ENCODE results near the gene TRMT44.
"Not testable (repeated sequence)": the region's sequence is repeated elsewhere in the genome, so short reads cannot be mapped to it uniquely, and the experiment has no call there.

Gene TRMT44

DNA sequence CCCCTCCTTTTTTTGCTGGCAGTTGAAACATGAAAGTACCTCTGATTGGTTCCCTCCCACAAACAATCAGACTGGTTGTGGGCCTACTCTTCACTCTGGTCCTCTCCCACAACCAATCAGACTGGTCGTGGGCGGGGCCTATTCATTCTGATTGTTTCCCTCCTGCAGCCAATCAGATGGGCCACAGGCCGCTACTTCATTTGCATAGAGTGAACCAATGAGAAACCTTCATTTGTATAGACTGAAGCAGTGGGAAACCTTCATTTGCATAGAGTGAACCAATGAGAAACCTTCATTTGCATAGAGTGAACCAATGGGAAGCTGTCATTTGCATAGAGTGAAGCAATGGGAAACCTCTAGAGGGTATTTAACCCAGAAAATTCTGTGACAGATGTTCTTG lies 55.2 kb downstream of the TRMT44 start:
- no peak for DNase-seq

DNA sequence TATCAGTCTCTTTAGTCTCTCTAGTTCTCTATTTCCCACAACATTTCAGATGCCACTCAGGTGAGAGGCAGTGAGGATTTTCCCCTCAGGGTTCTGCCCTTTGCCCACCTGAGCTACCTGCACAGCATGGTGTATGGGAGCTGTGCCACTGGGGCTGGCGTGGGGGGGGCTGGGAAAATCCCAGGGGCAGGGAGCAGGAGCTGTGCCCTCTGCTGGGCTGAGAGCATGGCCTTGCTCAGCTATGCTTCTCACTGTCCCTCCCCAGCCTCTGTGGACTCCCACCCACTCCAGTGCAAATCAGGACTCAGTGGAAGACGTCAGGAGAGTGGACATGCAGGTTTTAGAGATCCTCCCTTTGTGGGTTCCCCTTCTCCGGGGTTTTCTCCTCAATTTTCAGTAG lies 57.2 kb downstream of the TRMT44 start:
- DNase-seq, result no peak

- no peak for DNase-seq
Observed at GRCh38 chr4:8500966-8501365, 60.4 kb downstream of the TRMT44 start.

DNA sequence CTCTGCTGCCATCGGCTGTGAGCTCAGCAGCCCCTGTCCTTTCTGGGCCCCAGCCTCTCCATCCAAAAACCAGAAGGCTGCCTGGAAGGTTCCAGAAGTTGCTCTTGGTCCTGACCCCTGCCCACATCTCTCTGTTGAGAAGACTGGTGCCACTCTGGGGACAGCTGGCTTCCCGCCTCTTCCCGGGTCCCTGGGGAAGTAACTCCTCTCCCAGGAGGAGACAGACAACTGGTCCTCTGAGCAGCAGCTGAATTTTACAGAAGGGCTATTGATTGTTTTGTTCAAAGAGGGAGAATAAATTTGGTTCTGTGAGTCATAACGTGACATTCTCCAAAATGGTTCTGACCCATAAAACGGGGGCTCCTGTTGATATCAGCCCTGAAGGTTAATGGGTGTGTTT lies 61.2 kb downstream of the TRMT44 start:
- no peak for DNase-seq

GRCh38 chr4:8502371-8502770 lies 61.8 kb downstream of the TRMT44 start:
- no peak for DNase-seq

GRCh38 chr4:8502836-8503585 lies 62.4 kb downstream of the TRMT44 start:
- no peak for DNase-seq

GRCh38 chr4:8503801-8504200 lies 63.2 kb downstream of the TRMT44 start:
- DNase-seq, result no peak

- no peak for DNase-seq
Observed at GRCh38 chr4:8504279-8505007, 63.9 kb downstream of the TRMT44 start.

GRCh38 chr4:8505229-8505628 lies 64.7 kb downstream of the TRMT44 start:
- no peak for DNase-seq

- no peak for DNase-seq
Observed at GRCh38 chr4:8506006-8506372, 65.4 kb downstream of the TRMT44 start.

GRCh38 chr4:8506373-8507195 lies 66.0 kb downstream of the TRMT44 start:
- DNase-seq, result no peak

GRCh38 chr4:8507196-8507570 lies 66.6 kb downstream of the TRMT44 start:
- DNase-seq, result no peak

DNA sequence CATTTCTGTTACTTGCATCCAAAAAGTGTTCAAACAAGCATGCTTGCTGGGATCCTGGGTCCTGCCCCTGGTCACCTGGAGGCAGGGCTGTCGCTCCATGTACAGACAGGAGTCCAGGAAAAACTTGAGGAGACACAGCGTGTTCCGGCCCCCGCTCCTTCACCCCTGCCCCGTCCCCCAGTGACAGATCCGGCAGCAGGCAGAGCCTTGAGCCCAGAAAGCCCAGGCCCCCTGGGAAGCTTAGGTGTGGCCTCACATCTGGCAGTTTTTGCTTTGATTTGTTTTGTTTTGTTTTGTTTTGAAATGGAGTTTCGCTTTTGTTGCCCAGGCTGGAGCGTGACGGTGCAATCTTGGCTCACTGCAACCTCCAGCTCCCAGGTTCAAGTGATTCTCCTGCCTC lies 67.0 kb downstream of the TRMT44 start:
- DNase-seq, result no peak

GRCh38 chr4:8508266-8508665 lies 67.7 kb downstream of the TRMT44 start:
- DNase-seq, result no peak

GRCh38 chr4:8508740-8509139 lies 68.2 kb downstream of the TRMT44 start:
- no peak for DNase-seq

DNA sequence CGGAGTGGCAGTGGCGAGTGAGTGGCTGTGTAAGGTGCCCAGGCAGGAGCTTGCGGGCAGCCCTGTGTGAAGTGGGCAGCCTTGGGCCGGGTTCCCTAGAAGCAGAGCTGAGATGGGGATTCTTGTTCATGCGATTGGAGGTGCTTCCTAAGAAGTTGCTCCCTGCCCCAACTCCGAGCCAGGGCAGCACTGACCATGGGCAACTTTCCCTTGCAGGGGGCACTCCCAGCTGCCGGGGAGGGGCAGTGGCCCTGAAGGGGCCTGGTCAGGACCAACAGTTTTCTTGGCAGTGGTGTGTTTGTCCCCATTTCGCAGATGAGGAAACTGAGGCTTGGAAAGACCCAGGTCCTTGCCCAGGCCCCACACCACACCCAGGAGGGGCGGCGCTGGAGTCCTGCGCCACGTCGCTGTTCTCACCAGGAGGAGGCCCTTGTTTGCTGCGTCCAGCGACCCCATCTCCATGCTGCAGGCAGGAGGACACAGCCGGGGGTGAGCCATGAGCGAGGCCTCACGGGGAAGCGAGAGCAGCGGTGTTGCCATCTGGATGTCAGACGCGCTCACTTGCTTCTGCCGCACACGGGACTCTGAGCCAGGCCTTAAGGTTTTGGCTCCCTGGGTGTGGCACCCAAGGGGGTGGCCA lies 68.9 kb downstream of the TRMT44 start:
- DNase-seq, result no peak

DNA sequence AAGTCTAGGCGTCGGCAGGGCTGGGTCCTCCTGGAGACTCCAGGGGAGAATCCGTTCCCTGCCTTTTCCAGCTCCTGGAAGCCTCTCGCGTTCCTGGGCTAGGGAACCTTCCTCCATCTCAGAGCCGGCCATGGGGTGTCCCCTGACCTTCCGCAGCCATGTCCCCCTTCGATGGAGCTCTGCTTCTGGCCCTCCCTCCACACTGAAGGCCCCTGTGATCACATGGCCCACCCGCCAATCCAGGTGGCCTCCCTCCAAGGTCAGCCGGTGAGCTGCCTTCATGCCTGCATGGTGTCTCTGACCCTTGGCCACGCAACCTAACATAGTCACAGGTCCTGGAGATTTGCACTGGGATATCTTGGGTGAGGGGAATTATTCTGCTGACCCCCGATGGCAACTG lies 69.6 kb downstream of the TRMT44 start:
- no peak for DNase-seq

GRCh38 chr4:8510611-8511285 lies 70.2 kb downstream of the TRMT44 start:
- DNase-seq, result no peak

- DNase-seq, result no peak
Observed at GRCh38 chr4:8512510-8512909, 71.9 kb downstream of the TRMT44 start.

GRCh38 chr4:8513080-8513479 lies 72.5 kb downstream of the TRMT44 start:
- not testable (repeated sequence) for DNase-seq

DNA sequence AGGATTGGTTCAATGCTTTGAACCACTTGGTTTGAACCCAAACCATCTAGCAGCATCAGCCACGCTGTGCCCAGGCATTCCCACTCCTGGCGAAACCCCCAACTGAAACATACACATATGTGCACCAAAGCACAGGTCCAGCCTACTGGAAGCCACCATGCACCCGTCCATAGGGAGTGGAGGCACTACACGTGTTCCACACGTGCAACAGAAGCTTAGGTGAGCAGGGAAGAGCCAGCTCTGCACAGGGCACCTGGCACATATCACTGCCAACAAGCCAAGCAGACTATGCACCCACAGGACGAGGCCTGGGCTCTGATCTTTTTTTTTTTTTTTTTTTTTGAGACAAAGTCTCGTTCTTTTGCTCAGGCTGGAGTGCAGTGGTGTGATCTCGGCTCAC lies 73.4 kb downstream of the TRMT44 start:
- no peak for DNase-seq

DNA sequence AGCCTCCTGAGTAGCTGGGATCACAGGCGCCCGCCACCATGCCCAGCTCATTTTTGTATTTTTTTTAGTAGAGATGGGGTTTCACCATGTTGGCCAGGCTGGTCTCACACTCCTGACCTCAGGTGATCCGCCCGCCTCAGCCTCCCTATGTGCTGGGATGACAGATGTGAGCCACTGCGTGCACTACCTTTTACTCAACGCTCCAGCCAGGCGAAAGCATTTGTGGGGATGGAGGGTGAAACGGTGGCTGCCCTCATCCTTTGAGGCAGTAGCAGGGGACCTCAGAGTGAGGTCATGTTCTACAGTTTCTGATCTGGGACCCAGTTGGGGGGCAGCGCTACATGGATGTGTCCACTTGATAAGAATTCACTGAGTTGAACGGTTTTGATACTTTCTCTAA lies 73.8 kb downstream of the TRMT44 start:
- no peak for DNase-seq
